ENCODE measurements around the gene TTC21A. TPM values are rescaled to one million over a fixed set of nuclear protein-coding genes. Genes with fewer than 3 reads are reported as not detected.
A peak's percentile ranks its signal among the peaks of the same experiment; 100 is the strongest.

Gene TTC21A
- total RNA-seq, 1 donor = 3.8 TPM

DNA sequence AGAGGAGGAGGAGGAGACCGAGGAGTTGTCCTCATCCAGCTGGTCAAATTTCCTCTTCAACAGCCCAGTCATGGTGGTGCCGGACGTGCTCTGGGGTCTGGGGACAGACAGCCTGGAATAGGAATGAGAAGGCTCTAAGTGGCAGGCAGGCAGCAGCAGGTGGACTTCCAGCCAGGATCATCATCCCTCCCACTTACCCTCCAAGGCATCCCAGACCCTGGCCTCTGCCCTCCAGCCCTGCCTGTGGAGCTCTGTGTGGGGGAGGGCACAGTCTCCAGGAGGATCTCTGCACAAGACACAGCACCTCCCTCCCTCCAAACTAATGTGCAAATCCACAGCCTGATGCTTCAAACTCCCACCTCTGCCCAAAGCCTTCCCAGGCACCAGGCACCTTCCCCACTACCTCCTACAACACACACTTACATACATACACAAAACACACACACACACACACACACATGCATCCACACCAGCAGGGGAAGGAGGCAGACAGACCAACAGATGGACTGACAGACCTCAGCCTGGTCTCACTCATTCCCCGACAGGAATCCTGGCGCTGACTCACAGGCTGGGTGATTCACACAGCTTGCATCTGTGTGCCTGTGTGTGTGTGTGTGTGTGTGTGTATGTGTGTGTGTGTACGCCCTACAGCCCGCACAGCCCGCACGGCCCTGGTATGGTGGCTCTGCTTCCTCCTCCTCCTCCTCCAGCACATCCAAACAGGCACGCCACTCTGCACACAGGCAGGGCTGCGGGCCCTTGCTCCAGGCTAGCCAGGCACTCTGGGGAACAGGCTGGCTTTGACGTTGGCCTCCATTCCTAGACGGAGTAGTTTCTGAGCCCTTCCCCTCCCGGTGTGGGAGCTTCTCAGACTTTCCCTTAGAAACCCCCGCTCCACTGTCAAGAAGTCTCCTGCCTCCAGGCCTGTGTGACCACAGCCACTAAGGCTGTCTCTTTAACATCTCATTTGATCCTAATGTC is 39.4 kb downstream of the TTC21A start:
- peak; percentile 93 for DNase-seq (ENCODE audit: low read depth)
- no peak for TF ChIP-seq CTCF (IDR thresholded peaks at IDR 0.05; ENCODE audit: insufficient read depth, low read length)
- no peak overlapping the region for H3K4me3 ChIP-seq (ENCODE audit: low read depth, low read length)

DNA sequence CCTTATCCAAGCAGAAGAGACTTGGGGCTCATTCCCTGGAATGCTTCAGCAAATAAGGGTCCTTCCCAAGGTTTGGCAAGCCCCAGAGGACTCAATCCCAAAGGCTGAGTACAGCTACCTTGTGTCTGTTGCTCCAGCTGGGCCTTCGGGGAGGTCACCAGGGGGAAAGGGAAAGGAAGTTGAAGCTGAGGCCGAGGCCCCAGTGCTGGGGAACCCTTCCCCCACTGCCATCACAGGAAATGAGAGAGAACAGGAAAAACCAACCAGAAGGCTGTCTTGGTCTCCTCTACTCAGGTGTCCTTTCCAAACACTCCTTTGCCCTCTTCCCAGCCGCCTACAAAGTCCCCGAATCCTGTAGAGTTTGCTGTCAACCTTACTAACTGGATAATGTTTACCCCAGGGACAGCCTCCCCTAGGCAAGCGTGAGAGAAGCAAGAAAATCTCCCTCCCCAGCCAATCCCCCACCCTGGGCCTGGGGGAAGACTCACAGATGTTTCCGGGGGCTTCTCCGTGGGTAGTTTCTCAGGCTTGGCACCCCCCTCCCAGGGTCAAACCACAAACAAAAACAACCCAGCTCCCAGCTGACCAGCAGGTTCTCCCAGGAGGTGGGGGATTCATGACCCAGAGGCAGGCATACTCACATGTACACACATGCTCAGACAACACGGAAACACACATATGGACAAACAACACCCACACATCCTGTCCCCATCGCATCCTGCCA is 40.4 kb downstream of the TTC21A start:
- TF ChIP-seq CTCF (IDR thresholded peaks at IDR 0.05; ENCODE audit: insufficient read depth, low read length) = no peak
- no peak overlapping the region for H3K4me3 ChIP-seq (ENCODE audit: low read depth, low read length)
- DNase-seq (ENCODE audit: low read depth) = no peak

DNA sequence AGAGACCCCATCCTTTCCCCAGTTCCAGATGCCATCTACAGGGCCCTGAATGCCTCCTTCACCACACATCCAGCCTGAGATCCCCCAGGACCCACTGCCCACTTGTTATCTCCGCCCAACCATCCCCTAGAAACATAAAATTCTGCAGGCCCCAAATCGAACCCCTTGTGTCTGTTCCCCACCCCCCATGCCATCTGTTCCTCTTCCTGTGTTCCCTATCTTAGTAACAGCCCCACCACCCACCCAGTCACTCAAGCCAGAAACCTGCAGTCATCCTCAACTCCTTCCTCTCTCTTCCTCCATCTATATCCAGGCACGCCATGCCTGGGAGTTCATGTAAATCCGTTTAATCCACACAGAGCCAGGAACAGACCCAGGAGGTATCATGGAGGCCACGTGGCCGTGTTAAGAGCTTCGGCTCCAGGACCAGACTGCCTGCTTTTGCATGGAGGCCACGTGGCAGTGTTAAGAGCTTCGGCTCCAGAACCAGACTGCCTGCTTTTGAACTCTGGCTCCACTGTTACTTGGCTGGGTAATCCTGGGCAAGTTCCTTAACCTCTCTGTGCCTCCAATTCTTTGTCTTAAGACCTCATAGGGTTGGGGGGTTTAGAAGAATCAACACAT is 41.1 kb downstream of the TTC21A start:
- TF ChIP-seq CTCF (IDR thresholded peaks at IDR 0.05; ENCODE audit: insufficient read depth, low read length) = no peak
- DNase-seq (ENCODE audit: low read depth) = no peak
- no peak overlapping the region for H3K4me3 ChIP-seq (ENCODE audit: low read depth, low read length)

DNA sequence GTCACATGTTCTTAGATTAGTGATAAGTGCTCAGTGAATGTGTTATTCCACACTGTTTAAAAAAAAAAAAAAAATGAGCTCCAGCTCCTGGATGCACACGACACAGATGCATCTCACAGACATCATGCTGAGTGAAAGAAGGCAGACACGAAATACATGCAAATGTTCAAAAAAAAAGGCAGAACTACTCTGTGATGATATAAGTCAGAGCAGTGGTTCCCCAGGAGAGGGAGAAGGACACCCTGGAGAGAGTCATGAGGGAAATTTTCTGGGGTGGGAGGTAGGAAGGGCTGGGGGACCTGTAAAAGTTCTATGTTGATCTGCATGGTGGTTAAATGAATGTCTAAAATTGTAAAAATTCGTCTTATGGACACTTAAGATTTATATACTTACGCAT is 41.6 kb downstream of the TTC21A start:
- no peak for DNase-seq (ENCODE audit: low read depth)
- TF ChIP-seq CTCF (IDR thresholded peaks at IDR 0.05; ENCODE audit: insufficient read depth, low read length) = no peak
- H3K4me3 ChIP-seq (ENCODE audit: low read depth, low read length) = no peak overlapping the region

- H3K4me3 ChIP-seq (ENCODE audit: low read depth, low read length) = no peak overlapping the region
- TF ChIP-seq CTCF (IDR thresholded peaks at IDR 0.05; ENCODE audit: insufficient read depth, low read length) = no peak
- DNase-seq (ENCODE audit: low read depth) = no peak
These were observed 42.1 kb downstream of the TTC21A start for GRCh38 chr3:39149498-39150147.

DNA sequence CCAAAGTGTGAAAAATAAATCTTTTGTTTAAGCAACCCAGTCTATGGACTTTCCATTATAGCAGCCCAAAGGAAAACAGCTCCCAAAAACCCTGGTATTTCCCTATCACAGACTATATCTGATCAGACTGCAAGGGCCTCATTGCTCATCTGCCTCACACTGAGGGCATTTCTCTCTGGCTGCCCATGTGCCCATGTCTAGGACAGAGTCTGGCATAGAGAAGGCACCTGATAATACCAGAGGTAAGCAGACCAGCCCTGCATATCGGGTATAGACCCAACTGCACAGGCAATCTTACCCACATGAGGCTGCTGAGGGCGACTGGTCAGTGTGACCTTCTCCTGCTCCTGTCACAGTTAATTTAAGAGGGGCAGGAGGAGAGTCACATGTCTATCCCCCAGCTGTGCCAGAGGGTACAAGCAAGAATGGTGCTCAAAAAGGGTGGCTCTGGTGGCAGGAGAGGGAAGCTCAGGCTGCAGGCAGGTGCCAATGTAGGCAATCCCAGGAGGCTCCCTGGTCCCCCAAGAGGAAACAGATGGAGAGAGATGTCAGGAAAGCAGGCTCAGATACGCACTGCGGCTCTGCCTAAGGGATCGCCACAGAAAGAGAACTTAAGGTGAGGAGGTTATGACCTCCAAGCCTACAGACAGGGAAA is 42.8 kb downstream of the TTC21A start:
- H3K4me3 ChIP-seq (ENCODE audit: low read depth, low read length) = peak overlapping the region; percentile 44
- peak; percentile 35 for TF ChIP-seq CTCF (IDR thresholded peaks at IDR 0.05; ENCODE audit: insufficient read depth, low read length)
- no peak for DNase-seq (ENCODE audit: low read depth)
